Adrenal gland (tissue), 5 donors: ENCODE measurements around the gene CISD3.
A peak's percentile ranks its signal among the peaks of the same experiment; 100 is the strongest.

Experiments
- POLR2A ChIP-seq, 2 donors: fragments of 450-650 bp; IDR thresholded peaks; one replicate each; pipeline ENCODE4 v1.6.1; 2017; ENCODE audit warnings: antibody characterized with exemption in 2 of 2, mild to moderate bottlenecking in 2 of 2, moderate library complexity in 1 of 2
- TF ChIP-seq, protein P1 (sequence below), 6 experiments: fragments of 450-650 bp in 4 of 6; fragments of 200-600 bp in 2 of 6; sonication (generic) in 1 of 6; IDR thresholded peaks; 1 replicate in 5 of 6; 2 replicates in 1 of 6; pipeline versions ENCODE4 v1.5.1 to v1.8.0; 2016 to 2021; ENCODE audit warnings: antibody characterized with exemption in 6 of 6, mild to moderate bottlenecking in 2 of 6, moderate library complexity in 1 of 6
- donor health status: DM: no; HTN: no; CAD: no.

GRCh38 chr17:38735161-38735997, 5.2 kb downstream of the CISD3 start:
- TF ChIP-seq, protein P1, sequence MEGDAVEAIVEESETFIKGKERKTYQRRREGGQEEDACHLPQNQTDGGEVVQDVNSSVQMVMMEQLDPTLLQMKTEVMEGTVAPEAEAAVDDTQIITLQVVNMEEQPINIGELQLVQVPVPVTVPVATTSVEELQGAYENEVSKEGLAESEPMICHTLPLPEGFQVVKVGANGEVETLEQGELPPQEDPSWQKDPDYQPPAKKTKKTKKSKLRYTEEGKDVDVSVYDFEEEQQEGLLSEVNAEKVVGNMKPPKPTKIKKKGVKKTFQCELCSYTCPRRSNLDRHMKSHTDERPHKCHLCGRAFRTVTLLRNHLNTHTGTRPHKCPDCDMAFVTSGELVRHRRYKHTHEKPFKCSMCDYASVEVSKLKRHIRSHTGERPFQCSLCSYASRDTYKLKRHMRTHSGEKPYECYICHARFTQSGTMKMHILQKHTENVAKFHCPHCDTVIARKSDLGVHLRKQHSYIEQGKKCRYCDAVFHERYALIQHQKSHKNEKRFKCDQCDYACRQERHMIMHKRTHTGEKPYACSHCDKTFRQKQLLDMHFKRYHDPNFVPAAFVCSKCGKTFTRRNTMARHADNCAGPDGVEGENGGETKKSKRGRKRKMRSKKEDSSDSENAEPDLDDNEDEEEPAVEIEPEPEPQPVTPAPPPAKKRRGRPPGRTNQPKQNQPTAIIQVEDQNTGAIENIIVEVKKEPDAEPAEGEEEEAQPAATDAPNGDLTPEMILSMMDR (IDR thresholded peaks at IDR 0.05): peak; percentile 81 to 99 (median 96)
- TF ChIP-seq POLR2A (IDR thresholded peaks at IDR 0.05): peak in 1 of 2 donors; percentile 17
